ENCODE measurements around the gene MVB12B.

Gene MVB12B

DNA sequence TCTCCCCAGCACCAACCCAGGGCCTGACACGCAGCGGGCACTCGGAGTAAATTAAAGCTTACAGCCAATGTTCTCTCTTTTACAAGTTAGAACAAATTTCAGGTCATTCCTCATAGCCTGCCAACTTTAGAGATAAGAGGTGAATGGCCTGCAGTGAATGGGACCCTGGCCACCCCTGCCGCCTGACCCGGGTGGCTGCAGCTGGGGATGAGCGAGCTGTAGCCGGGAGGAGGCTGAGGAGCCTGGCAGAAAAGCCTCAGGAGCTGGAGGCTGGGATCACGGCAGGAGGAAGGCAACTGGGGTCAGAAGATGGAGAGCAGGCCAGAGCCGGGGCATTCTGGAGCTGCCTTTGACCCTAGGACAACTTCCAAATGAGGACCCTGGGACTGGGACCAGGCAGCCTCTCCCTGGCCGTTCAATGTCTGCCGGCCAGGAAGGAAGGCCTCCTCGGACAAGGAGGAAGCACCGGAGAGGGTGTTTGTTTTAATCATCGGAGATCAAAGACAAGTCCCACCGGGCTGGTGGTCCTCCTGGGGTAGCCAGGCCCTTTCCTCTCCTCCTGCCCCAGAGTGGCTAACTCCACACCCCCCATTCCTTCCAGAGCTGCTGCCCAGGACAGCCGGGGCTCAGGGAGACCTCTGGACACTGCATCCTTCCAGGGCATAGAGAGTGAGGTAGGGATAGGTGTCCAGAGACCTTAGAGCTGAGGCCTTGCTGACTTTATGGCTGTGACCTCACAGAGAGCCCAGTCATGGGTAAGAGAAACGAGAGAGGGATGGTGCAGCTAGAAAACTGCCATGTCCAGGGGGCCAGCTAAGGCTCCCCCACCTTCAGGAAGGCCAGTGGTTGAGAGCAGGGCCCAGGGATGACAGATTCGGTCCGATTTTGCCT is 199.8 kb downstream of the MVB12B start:
- in situ Hi-C loops (cut with HindIII; ENCODE audit: low sequenced_read_pairs) = loop anchor here (25.0 kb wide), 1 partner anchor 89 kb away; no protein-coding TSS in a partner anchor

GRCh38 chr9:126527109-126527825 is 200.6 kb downstream of the MVB12B start:
- in situ Hi-C loops (cut with HindIII; ENCODE audit: low sequenced_read_pairs) = loop anchor here (25.0 kb wide), 1 partner anchor 90 kb away; no protein-coding TSS in a partner anchor

DNA sequence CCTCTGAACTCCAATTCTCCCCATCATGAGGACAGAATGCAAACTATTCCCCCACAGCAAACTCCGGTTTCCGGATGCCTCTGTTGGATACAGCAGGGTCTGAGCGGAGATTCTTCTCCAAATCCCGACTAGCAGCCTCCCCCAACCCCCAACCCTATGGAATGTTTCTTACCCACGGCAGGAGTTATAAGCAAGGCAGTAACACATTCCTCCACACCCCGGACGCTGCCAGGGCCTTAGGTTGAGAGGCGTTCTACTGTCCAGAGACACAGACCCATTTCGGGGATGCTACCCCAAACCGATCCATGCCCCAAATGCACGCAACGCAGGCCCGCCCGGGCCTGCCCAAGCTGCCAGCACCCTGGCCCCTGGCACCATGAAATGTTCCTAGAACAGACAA is 201.5 kb downstream of the MVB12B start:
- in situ Hi-C loops (cut with HindIII; ENCODE audit: low sequenced_read_pairs) = loop anchor here (25.0 kb wide), 1 partner anchor 91 kb away; no protein-coding TSS in a partner anchor

GRCh38 chr9:126528915-126529314 is 202.3 kb downstream of the MVB12B start:
- in situ Hi-C loops (cut with HindIII; ENCODE audit: low sequenced_read_pairs) = loop anchor here (25.0 kb wide), 1 partner anchor 92 kb away; no protein-coding TSS in a partner anchor

GRCh38 chr9:126531035-126531571 is 204.5 kb downstream of the MVB12B start:
- in situ Hi-C loops (cut with HindIII; ENCODE audit: low sequenced_read_pairs) = loop anchor here (25.0 kb wide), 1 partner anchor 94 kb away; no protein-coding TSS in a partner anchor

DNA sequence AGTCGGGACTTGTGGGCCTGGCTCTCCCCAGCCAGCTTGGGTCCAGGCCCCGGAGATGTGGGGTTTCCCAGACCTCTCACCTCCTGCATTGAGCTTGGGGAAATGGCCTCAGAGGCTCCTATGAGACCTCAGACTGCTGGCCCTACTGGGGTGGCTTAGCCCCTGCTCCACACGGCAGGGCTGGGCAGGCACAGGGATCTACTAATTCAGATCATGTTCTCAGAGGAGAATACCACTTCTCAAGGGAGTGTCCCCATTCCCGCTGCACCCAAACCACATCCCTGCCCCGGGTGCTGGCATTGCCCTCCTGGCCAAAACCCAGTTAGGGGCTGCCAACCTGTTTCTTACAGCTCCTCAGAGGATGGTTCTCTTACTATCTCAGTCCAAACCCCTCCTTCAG is 205.0 kb downstream of the MVB12B start:
- in situ Hi-C loops (cut with HindIII; ENCODE audit: low sequenced_read_pairs) = loop anchor here (25.0 kb wide), 1 partner anchor 94 kb away; no protein-coding TSS in a partner anchor

GRCh38 chr9:126532019-126532462 is 205.4 kb downstream of the MVB12B start:
- in situ Hi-C loops (cut with HindIII; ENCODE audit: low sequenced_read_pairs) = loop anchor here (25.0 kb wide), 1 partner anchor 95 kb away; no protein-coding TSS in a partner anchor

DNA sequence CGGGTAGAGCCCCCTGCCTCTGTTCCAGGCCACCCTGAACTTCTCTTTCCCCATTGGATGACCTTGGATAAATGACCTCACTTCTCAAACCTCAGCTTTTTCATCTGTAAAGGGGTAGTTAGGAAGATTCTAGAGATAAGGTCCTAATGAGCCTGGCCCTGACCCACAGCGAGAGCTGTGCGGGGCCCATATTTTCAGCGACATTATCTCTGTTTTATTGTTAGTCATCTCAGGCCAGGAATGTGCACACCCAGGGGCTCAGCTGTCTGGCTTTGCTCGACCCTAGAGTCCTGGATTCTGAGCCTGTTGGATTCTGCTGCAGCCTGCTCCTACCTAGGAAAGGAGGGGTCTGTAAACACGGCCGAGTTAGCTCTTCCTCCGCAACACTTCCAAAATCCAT is 205.9 kb downstream of the MVB12B start:
- in situ Hi-C loops (cut with HindIII; ENCODE audit: low sequenced_read_pairs) = loop anchor here (25.0 kb wide), 1 partner anchor 95 kb away; no protein-coding TSS in a partner anchor

- in situ Hi-C loops (cut with HindIII; ENCODE audit: low sequenced_read_pairs) = loop anchor here (25.0 kb wide), 1 partner anchor 96 kb away; no protein-coding TSS in a partner anchor
Measured at GRCh38 chr9:126532951-126533925, 206.6 kb downstream of the MVB12B start.

GRCh38 chr9:126533926-126534310 is 207.3 kb downstream of the MVB12B start:
- in situ Hi-C loops (cut with HindIII; ENCODE audit: low sequenced_read_pairs) = loop anchor here (25.0 kb wide), 1 partner anchor 97 kb away; no protein-coding TSS in a partner anchor

DNA sequence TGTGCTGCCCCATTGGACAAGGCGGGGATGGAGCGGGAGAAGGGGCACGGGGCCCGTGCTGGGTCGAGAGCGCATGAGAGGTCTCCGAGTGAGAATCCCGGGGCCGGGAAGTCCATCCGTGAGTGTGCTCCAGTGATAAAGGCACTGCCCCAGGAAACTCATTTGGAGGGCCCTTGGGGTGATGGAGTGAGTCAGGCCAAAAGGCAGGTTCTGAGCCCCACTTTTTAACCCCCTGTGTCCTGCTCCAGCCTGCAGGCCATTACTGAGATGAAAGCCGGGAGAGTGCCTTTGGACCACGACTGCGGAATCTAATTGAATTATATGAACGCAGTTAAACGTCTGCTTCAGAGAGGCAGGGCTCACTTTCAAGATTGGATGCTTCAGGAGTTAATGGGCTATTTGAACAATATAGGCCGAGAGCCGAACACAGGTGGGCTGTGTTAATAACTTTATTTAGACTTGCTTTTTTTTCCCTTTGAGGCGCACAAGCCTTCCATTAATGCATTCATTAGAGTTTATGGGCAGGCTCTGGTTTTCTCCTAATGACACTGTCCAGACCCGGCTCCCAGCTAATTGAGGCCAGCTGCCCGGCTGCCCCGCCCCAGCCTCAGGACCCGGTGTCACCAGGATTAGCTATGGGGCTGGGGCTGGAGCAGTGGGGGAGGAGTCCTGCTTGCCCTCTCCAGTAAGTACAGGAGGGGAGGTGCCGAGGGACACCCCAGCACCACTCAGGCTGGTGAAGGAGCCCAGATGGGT is 208.0 kb downstream of the MVB12B start:
- in situ Hi-C loops (cut with HindIII; ENCODE audit: low sequenced_read_pairs) = loop anchor here (25.0 kb wide), 1 partner anchor 97 kb away; no protein-coding TSS in a partner anchor

DNA sequence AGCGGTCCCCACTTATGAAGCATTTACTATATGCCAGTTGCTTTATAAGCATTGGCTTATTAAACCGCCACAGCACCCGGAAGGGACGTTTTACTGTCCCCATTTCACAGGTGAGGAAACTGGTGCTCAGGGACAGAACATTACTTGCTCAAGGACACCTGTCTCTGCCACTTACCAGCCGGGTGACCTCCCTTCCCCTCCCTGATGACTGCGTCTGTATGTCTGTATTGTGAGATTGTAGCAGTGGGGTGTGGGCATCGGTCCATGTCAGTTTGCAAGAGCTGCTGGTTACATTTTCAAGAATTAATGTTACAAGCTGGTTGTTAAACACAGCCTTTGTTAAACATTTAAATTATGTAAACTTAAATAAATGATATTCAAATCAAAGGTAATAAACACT is 209.5 kb downstream of the MVB12B start:
- in situ Hi-C loops (cut with HindIII; ENCODE audit: low sequenced_read_pairs) = loop anchor here (25.0 kb wide), 1 partner anchor 99 kb away; no protein-coding TSS in a partner anchor

GRCh38 chr9:126536841-126537465 is 210.3 kb downstream of the MVB12B start:
- in situ Hi-C loops (cut with HindIII; ENCODE audit: low sequenced_read_pairs) = loop anchor here (25.0 kb wide), 1 partner anchor 100 kb away; no protein-coding TSS in a partner anchor

DNA sequence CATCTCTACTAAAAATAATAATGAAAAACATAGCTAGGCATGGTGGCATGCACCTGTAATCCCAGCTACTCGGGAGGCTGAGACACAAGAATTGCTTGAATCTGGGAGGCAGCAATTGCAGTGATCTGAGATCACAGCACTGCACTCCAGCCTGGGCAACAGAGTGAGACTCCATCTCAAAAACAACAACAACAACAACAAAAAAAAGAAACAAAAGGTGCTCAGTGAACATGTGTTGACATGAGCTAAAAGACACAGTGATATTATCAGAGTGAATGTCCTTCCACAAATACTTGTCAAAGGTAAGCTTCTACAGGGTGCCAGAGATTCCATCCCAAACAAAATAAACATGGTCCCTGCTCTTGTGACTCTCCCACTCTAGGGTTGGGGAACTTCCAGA is 211.9 kb downstream of the MVB12B start:
- in situ Hi-C loops (cut with HindIII; ENCODE audit: low sequenced_read_pairs) = loop anchor here (25.0 kb wide), 1 partner anchor 101 kb away; no protein-coding TSS in a partner anchor

DNA sequence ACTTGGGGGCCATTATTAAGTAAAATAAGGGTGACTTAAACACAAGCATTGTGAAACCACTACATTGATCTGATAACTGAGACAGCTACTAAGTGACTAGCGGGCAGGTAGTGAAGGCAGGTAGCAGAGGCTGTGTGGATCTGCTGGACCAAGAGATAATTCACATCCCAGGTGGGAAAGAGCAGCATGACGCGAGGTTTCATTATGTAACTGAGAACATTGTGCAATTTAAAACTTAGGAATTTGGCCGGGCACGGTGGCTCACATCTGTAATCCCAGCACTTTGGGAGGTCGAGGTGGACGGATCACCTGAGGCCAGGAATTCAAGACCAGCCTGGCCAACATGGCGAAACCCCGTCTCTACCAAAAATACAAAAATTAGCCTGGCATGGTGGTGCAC is 213.8 kb downstream of the MVB12B start:
- in situ Hi-C loops (cut with HindIII; ENCODE audit: low sequenced_read_pairs) = loop anchor here (25.0 kb wide), 1 partner anchor 103 kb away; no protein-coding TSS in a partner anchor

- in situ Hi-C loops (cut with HindIII; ENCODE audit: low sequenced_read_pairs) = loop anchor here (25.0 kb wide), 1 partner anchor 106 kb away; no protein-coding TSS in a partner anchor
Measured at GRCh38 chr9:126543490-126543889, 216.9 kb downstream of the MVB12B start.

GRCh38 chr9:126545106-126545505 is 218.5 kb downstream of the MVB12B start:
- in situ Hi-C loops (cut with HindIII; ENCODE audit: low sequenced_read_pairs) = loop anchor here (25.0 kb wide), 1 partner anchor 108 kb away; no protein-coding TSS in a partner anchor

GRCh38 chr9:126546036-126546435 is 219.4 kb downstream of the MVB12B start:
- in situ Hi-C loops (cut with HindIII; ENCODE audit: low sequenced_read_pairs) = loop anchor here (25.0 kb wide), 1 partner anchor 109 kb away; no protein-coding TSS in a partner anchor
